Mesendoderm (in vitro differentiated cells): Measurements from ENCODE around the gene DSPP.
"Not testable (repeated sequence)": the region's sequence is repeated elsewhere in the genome, so short reads cannot be mapped to it uniquely, and the experiment has no call there.

Experiments used
- DNase-seq: peaks from one replicate; pipeline ENCODE4 v3.0.0; 2013
- H2AK5ac ChIP-seq: 2 replicates; pipeline ENCODE4 v1.6.1; 2013; ENCODE audit warnings: low read length, inconsistent platforms
- H2BK120ac ChIP-seq: 2 replicates; pipeline ENCODE4 v1.6.1; 2013; ENCODE audit warnings: low read depth, mild to moderate bottlenecking, low read length, moderate library complexity, mixed read lengths
- H2BK15ac ChIP-seq: replicated peaks from 2 replicates; pipeline ENCODE4 v1.6.1; 2013; ENCODE audit warnings: low read depth, mild to moderate bottlenecking, moderate library complexity
- H2BK5ac ChIP-seq: 2 replicates; pipeline ENCODE4 v1.6.1; 2013; ENCODE audit warnings: low read length, inconsistent platforms
- H3K18ac ChIP-seq: 2 replicates; pipeline ENCODE4 v1.6.1; 2013; ENCODE audit warnings: mild to moderate bottlenecking, low read length, mixed read lengths
- H3K23ac ChIP-seq: one replicate; pipeline ENCODE4 v1.6.1; 2013; ENCODE audit warnings: low read length
- H3K27ac ChIP-seq: 2 replicates; pipeline ENCODE4 v1.5.1; 2013; ENCODE audit warnings: low read depth, mild to moderate bottlenecking, inconsistent platforms, low read length, moderate library complexity
- H3K27me3 ChIP-seq: 2 replicates; pipeline ENCODE4 v1.6.1; 2013; ENCODE audit warnings: low read length, control low read depth, mild to moderate bottlenecking, inconsistent platforms; ENCODE audit not compliant: insufficient read depth, poor library complexity
- H3K36me3 ChIP-seq: 2 replicates; pipeline ENCODE4 v1.6.1; 2013; ENCODE audit warnings: low read length, inconsistent platforms; ENCODE audit not compliant: control insufficient read depth, insufficient read depth
- H3K4ac ChIP-seq: one replicate; pipeline ENCODE4 v1.6.1; 2013; ENCODE audit warnings: low read depth, mild to moderate bottlenecking, low read length, moderate library complexity
- H3K4me1 ChIP-seq: 2 replicates; pipeline ENCODE4 v1.6.1; 2013; ENCODE audit warnings: low read depth, low read length, inconsistent platforms; ENCODE audit not compliant: control insufficient read depth
- H3K4me2 ChIP-seq: 2 replicates; pipeline ENCODE4 v1.6.1; 2013; ENCODE audit warnings: low read length
- H3K4me3 ChIP-seq: 2 replicates; pipeline ENCODE4 v1.5.1; 2013; ENCODE audit warnings: mild to moderate bottlenecking, low read length
- H3K56ac ChIP-seq: one replicate; pipeline ENCODE4 v1.6.1; 2013; ENCODE audit warnings: low read length
- H3K79me1 ChIP-seq: 2 replicates; pipeline ENCODE4 v1.6.1; 2013; ENCODE audit warnings: low read length, inconsistent platforms
- H3K79me2 ChIP-seq: 2 replicates; pipeline ENCODE4 v1.6.1; 2013; ENCODE audit warnings: mild to moderate bottlenecking, low read length; ENCODE audit not compliant: control insufficient read depth, insufficient read depth
- H3K9ac ChIP-seq: 2 replicates; pipeline ENCODE4 v1.6.1; 2013; ENCODE audit warnings: low read length, inconsistent platforms
- H4K5ac ChIP-seq: one replicate; pipeline ENCODE4 v1.6.1; 2013; ENCODE audit warnings: low read length
- H4K8ac ChIP-seq: one replicate; pipeline ENCODE4 v1.6.1; 2013; ENCODE audit warnings: low read depth, mild to moderate bottlenecking, control low read depth, low read length, moderate library complexity
- WGBS: extraction: QIAGEN DNeasy Blood & Tissue Kit; methylation state at CpG from one replicate; pipeline ENCODE4 v1.1.7; 2013; ENCODE audit warnings: low lambda C conversion rate, missing lambda C conversion rate; ENCODE audit not compliant: insufficient coverage; ENCODE audit errors: extremely low coverage; 5-methylcytosine and 5-hydroxymethylcytosine counted together

The DSPP gene

DNA sequence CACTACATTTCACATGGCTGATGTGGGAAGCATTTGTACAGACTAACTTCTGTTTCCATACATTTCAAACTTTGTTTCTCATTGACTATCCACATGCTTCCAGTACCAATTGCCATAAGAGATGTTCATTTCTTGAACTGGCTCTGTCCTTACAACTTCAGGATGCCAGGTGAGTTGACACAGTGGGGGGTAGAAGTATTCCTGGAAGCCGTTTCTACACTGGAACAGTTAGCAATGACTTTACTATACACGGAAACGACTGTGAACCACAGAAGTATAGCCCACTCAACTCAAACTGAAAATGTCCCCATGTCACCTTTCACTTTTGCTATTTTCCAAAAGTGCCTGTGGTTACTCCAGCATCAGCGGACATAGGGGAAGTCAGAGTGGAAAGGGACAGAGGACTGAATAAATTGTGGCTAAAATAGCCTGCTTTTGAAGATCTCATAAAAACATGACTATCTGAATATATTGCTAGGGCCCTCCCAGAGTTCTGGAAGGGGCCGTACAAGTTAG, 38.0 kb upstream of the DSPP start:
- no peak overlapping the region for H4K8ac ChIP-seq
- no peak for DNase-seq
- H2BK120ac ChIP-seq: no peak overlapping the region
- H3K79me1 ChIP-seq: no peaks in the 10 kb centered on the region
- WGBS: no CpG with 5 or more reads among the region's 5 CpGs
- no peak overlapping the region for H2BK5ac ChIP-seq
- no peak overlapping the region for H3K56ac ChIP-seq
- no peak overlapping the region for H2AK5ac ChIP-seq
- no peak overlapping the region for H3K27ac ChIP-seq
- no peak overlapping the region for H2BK15ac ChIP-seq
- H3K4ac ChIP-seq: no peak overlapping the region
- H3K23ac ChIP-seq: no peak overlapping the region
- no peak overlapping the region for H4K5ac ChIP-seq
- H3K4me2 ChIP-seq: no peak overlapping the region
- H3K4me1 ChIP-seq: no peaks in the 10 kb centered on the region
- H3K36me3 ChIP-seq: no peaks in the 10 kb centered on the region
- no peaks in the 10 kb centered on the region for H3K79me2 ChIP-seq
- H3K4me3 ChIP-seq: no peak overlapping the region
- no peaks in the 10 kb centered on the region for H3K27me3 ChIP-seq
- H3K9ac ChIP-seq: no peak overlapping the region
- no peak overlapping the region for H3K18ac ChIP-seq

DNA sequence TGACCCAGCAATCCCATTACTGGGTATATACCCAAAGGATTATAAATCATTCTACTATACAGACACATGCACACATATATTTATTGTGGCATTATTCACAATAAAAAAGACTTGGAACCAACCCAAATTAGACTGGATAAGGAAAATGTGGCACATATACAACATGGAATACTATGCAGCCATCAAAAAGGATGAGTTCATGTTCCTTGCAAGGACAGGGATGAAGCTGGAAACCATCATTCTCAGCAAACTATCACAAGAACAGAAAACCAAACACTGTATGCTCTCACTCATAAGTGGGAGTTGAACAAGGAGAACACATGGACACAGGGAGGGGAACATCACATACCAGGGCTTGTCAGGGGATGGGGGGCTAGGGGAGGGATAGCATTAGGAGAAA, 34.0 kb upstream of the DSPP start:
- H3K18ac ChIP-seq, H2AK5ac ChIP-seq, DNase-seq, H4K5ac ChIP-seq, H2BK15ac ChIP-seq, H4K8ac ChIP-seq, H3K79me2 ChIP-seq, H3K36me3 ChIP-seq, H3K4me3 ChIP-seq, H2BK5ac ChIP-seq, H3K79me1 ChIP-seq, H3K23ac ChIP-seq, H3K27me3 ChIP-seq, H3K4me1 ChIP-seq, H3K9ac ChIP-seq, H2BK120ac ChIP-seq, H3K4ac ChIP-seq, H3K27ac ChIP-seq, H3K56ac ChIP-seq, H3K4me2 ChIP-seq: not testable (repeated sequence)

DNA sequence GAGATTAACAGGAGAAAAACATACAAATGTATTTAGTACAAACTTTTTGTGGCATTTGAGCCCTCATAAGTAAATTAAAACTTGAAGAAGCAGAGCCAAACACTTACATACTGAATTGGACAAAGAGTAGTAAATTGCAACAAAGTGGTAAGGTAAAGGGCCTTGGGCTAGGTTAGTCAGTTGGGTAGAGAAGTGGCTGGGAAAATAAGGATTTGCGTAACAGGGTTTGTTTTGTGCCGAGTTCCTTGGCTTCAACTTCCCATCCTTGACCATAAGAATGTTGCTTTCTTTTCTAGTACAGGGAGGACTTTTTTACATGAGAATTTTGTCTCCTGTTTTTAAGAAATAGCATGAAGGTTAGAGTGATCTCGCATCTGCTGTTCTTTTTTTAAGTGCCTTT, 33.3 kb upstream of the DSPP start:
- no peak overlapping the region for H3K18ac ChIP-seq
- H3K4ac ChIP-seq: no peak overlapping the region
- H4K5ac ChIP-seq: no peak overlapping the region
- WGBS: no CpG with 5 or more reads among the region's 3 CpGs
- H3K4me2 ChIP-seq: no peak overlapping the region
- no peak overlapping the region for H3K4me3 ChIP-seq
- no peaks in the 10 kb centered on the region for H3K27me3 ChIP-seq
- no peak overlapping the region for H2BK15ac ChIP-seq
- H2BK5ac ChIP-seq: no peak overlapping the region
- H3K23ac ChIP-seq: no peak overlapping the region
- H2AK5ac ChIP-seq: no peak overlapping the region
- no peaks in the 10 kb centered on the region for H3K36me3 ChIP-seq
- H3K4me1 ChIP-seq: no peaks in the 10 kb centered on the region
- H3K9ac ChIP-seq: no peak overlapping the region
- no peak overlapping the region for H4K8ac ChIP-seq
- no peak overlapping the region for H2BK120ac ChIP-seq
- H3K79me1 ChIP-seq: no peaks in the 10 kb centered on the region
- no peaks in the 10 kb centered on the region for H3K79me2 ChIP-seq
- H3K27ac ChIP-seq: no peak overlapping the region
- no peak overlapping the region for H3K56ac ChIP-seq
- DNase-seq: no peak

DNA sequence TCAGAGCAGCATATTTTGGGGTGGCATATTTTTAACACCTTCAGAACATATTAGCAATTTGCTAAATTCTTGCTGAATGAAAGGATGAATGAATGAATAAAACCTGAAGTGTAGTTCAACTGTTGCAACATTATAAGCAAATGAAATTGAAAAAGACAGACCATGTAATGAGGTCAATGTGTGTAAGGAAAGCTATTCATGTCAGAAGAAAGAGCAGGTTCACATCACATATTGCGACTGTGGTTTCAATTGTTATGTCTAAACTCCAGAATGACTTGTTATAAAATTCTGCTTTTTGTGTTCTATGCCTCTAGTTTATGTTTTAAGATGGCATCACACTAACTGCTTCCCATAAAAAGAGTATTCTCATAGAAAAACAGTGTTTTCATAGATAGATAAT, 32.9 kb upstream of the DSPP start:
- Histone ChIP-seq H2BK15ac (no peak overlapping the region), H3K4me1 (no peaks in the 10 kb centered on the region), H4K8ac (no peak overlapping the region), H3K4ac (no peak overlapping the region), H3K27me3 (no peaks in the 10 kb centered on the region), H3K36me3 (no peaks in the 10 kb centered on the region), H3K79me1 (no peaks in the 10 kb centered on the region), H3K56ac (no peak overlapping the region), H3K4me2 (no peak overlapping the region), H3K4me3 (no peak overlapping the region), H3K23ac (no peak overlapping the region), H3K9ac (no peak overlapping the region), H2AK5ac (no peak overlapping the region), H3K27ac (no peak overlapping the region), H2BK120ac (no peak overlapping the region), H2BK5ac (no peak overlapping the region), H3K18ac (no peak overlapping the region), H3K79me2 (no peaks in the 10 kb centered on the region), H4K5ac (no peak overlapping the region)
- no peak for DNase-seq
- no CpG with 5 or more reads among the region's 1 CpG for whole genome bisulfite sequencing

DNA sequence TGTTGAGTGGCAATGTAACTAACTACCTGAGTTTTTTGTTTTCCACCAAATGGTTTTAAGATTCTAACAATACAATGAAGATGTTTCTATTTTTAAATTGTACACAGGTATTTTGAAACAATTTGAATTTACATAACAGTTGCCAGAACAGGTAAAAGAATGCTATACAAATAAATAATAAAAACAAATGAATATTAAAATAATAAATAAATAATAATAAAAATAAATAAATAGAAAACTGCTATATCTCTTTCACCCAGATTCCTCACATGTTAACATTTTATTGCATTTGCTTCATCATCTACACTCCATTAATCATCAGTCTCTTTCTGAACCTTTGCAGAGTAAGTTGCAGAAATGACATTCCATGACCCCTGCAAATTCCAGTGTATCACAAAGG, 32.3 kb upstream of the DSPP start:
- no peak overlapping the region for H2BK120ac ChIP-seq
- H2AK5ac ChIP-seq: no peak overlapping the region
- H3K4ac ChIP-seq: no peak overlapping the region
- no peak overlapping the region for H4K8ac ChIP-seq
- H3K79me1 ChIP-seq: no peaks in the 10 kb centered on the region
- H3K23ac ChIP-seq: no peak overlapping the region
- H3K27ac ChIP-seq: no peak overlapping the region
- H3K4me2 ChIP-seq: no peak overlapping the region
- H4K5ac ChIP-seq: no peak overlapping the region
- no peaks in the 10 kb centered on the region for H3K36me3 ChIP-seq
- H2BK5ac ChIP-seq: no peak overlapping the region
- H3K9ac ChIP-seq: no peak overlapping the region
- H3K4me3 ChIP-seq: no peak overlapping the region
- H3K18ac ChIP-seq: no peak overlapping the region
- no peak overlapping the region for H3K56ac ChIP-seq
- DNase-seq: no peak
- H3K27me3 ChIP-seq: no peaks in the 10 kb centered on the region
- no peak overlapping the region for H2BK15ac ChIP-seq
- H3K79me2 ChIP-seq: no peaks in the 10 kb centered on the region
- no peaks in the 10 kb centered on the region for H3K4me1 ChIP-seq

DNA sequence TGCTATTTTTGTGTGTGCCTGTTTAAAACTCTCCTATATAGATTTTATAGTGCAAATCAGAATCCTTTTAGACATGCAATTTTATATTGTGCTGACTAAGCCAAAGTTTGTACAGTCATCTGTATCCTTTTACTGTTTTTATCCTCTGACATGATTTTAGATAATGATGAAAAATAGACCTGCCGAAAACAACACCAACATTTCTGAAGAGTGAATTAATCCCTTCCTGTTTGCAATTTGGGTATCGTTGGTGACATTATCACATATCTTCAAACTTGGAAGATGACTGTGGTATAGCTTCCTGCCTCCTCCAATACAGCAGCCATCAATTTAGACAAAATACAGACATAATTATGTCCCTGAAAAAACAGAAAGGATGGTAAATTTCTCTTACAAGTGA, 28.9 kb upstream of the DSPP start:
- Histone ChIP-seq H3K4me3 (no peak overlapping the region), H2BK15ac (no peak overlapping the region), H3K4me2 (no peak overlapping the region), H4K8ac (no peak overlapping the region), H3K23ac (no peak overlapping the region), H3K27ac (no peak overlapping the region), H3K9ac (no peak overlapping the region), H3K56ac (no peak overlapping the region), H3K4ac (no peak overlapping the region), H3K18ac (no peak overlapping the region), H2BK5ac (no peak overlapping the region), H3K27me3 (no peaks in the 10 kb centered on the region), H2AK5ac (no peak overlapping the region), H4K5ac (no peak overlapping the region), H3K36me3 (no peaks in the 10 kb centered on the region), H3K79me1 (no peaks in the 10 kb centered on the region), H2BK120ac (no peak overlapping the region), H3K4me1 (no peaks in the 10 kb centered on the region), H3K79me2 (no peaks in the 10 kb centered on the region)
- no CpG with 5 or more reads among the region's 2 CpGs for WGBS
- DNase-seq: no peak
